Stimulated activated CD4-positive, alpha-beta T cell treated with anti-CD3 and anti-CD28 coated beads, Interleukin-12 subunit alpha, Interleukin-12 subunit beta, amount 100 ng/mL, for 24 hours (primary cell): ENCODE measurements around the gene PEX11B.
"Not testable (repeated sequence)": the region's sequence is repeated elsewhere in the genome, so short reads cannot be mapped to it uniquely, and the experiment has no call there.

Experiments
- DNase-seq, 2 experiments: peaks; one replicate each; pipeline ENCODE4 v3.0.0-alpha.2; 2020; ENCODE audit warnings: low read depth in 2 of 2

The PEX11B gene

DNA sequence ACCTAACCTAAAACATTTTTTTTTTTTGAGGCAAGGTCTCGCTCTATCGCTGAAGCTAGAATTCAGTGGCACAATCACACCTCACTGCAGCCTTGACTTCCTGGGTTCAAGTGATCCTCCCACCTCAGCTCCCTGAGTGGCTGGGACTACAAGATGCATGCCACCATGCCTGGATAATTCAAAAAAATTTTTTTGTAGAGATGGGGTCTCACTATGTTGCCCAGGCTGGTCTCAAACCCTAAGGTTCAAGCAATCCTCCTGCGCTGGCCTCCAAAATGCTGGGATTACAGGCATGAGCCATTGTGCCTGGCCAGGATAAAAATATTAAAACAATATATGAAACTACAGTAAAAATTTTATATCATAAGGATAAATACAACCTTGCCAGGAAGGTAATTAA, 34.4 kb upstream of the PEX11B start:
- no peak for DNase-seq

DNA sequence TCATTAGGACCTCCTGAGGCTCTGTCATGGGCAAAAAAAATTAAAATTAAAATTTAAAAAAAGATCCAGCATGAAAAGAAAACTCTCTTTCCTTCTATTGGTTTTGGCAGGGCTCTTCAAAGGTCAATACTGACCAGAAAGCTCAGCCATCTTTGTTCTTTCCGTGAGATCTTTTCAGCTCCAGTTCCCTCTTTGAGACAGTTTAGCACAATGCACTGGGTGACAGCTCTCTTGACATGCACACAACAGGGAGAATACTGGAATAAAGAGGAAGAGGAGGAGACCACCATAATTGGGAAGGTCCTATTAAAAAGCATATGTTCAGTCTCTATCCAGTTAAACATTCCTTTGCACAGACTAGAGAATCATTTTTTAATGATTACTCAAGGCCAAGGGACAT, 33.0 kb upstream of the PEX11B start:
- DNase-seq: no peak

DNA sequence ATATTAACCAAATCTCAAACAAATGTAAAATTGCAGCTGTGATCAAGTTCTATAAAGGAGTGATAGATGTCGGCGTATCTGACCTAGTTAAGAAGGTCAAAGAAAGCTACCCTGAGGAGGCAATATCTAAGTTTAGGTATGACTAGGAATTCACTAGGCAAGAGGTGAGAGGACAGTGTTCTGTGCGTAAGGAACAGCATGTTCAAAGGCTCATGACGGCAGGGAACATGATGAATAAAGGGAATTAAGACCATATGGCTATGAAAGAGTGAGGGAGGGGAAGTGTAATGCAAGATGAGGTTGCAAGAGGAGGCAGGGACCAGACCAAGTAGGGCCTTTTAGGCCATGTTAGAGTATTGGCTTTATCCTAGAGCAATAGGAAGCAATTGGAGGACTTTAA, 30.7 kb upstream of the PEX11B start:
- no peak for DNase-seq

DNA sequence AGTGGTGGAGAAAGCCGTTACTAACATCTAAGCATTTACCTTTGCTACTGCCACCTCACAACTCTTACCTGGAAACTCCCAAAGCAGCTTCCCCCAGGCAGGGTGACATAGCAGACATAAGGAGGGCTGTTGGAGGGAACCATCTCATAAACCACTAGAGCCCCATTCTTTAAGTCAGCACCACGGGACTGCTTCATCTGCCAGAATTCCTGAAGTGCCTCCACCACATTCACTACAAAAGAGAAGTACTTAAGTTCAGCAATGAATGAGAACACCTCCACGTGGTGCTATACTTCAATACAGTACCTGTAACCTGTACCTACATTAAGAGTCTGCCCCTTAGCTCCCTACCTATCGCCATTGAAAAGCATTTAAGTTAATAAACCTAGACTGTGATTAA, 29.0 kb upstream of the PEX11B start:
- DNase-seq: no peak

DNA sequence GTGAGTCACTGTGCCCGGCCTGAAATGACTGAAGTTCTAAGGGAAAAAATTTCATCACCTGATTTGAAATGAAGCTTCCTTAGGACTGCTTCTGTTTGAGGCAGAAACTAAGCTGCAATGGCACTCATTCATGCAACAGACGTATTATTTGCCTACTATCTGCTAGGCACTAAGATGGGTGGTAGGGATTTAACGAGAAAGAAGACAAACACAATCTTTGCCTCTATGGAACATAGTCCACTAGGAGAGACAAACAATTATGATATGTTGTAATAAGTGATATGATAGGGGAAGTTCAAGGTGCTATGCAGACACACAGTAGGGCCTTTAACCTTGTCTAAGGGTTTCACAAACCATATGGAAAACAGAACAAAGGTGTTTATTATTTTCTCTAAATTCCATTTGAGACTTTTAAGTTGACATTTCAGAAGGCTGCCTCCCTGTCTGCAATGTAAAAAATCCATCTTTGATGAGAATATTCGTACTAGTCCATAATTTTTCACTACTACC, 28.0 kb upstream of the PEX11B start:
- no peak for DNase-seq

DNA sequence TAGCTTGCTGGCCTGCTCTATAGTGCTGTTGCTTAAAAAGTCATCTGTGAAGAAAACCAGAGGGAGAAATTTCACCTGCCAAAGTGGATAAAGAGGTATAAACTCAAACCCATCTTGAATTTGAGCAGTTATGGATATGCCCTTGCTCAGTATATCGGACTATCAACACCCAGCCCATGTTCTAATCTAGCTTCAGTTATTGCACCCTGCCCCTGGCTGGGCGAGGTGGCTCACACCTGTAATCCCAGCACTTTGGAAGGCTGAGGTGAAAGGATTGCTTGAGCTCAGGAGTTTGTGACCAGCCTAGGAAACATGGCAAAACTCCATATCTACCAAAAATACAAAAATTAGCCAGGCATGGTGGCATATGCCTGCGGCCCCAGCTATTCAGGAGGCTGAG, 26.0 kb upstream of the PEX11B start:
- no peak for DNase-seq

DNA sequence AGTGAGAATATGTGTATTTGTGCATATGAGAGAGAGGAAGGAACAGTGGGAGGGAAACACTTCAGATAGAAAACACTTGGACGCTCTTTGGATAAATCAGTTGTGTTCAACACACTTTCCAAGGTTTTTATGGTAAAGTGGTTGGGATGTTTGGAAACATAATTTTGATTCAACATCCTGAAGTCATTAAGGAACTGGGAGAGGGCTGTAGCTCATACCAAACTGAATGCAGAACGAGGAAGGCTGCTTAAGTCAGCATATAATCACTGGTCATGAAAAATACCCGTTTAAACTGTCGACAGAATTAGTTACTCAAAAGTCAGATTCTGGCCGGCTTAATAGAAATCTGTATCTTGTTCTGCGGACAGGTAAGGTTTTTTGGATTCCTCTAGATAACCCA, 24.4 kb upstream of the PEX11B start:
- no peak for DNase-seq

DNA sequence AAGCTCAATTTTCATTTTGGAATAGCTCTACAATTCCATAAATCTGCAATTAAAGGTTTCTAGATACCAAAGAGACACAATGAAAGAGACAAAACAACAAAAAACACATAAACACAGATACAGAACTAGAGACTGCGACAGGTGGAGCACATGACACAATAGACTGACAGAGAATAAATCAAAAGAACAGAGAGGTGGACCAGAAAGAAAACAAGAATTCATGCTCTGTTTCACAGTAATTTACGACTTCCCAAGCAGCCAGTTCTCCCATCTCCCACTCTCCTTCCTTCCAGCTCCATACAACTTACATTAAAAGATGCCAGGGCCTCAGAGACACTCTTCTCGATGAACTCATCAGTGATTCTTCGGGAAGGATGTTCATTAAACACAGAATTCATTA, 23.9 kb upstream of the PEX11B start:
- no peak for DNase-seq

DNA sequence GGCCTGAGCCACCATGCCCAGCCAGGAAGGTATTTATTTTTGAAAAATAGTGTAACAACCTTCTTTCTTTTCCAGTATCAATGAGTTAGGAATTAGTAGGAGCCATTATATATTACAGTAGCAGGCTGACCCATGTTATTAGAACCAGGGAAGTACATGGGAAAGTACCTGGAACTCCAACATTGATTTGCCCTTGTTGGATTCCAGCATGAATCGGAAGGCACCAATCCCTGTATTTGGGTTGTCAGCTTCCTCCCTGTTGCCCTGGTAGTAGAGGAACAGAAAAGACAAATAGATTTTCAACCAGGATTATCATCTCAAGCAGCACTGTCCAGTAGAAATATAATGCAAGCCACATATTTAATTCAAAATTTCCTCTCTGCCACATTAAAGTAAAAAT, 18.9 kb upstream of the PEX11B start:
- DNase-seq: no peak

DNA sequence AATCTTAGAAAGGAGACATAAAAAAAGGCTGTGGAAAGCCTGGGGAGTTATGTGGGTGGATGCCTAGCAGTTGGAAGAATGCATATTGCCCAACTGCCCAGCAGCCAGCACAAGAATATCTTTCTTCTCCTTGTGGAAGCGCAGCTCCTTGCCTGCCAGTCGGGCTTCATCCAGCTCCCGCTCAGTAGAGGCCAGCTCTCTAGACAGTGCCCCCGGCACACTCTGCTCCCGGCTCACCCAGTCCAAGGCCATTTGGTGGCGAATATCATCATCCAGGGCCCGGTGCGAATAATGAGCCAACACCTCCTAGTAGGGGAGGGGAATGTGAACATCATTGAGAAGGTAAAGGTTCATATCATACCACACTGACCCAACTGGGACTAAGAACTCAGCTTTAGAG, 17.7 kb upstream of the PEX11B start:
- DNase-seq: no peak

DNA sequence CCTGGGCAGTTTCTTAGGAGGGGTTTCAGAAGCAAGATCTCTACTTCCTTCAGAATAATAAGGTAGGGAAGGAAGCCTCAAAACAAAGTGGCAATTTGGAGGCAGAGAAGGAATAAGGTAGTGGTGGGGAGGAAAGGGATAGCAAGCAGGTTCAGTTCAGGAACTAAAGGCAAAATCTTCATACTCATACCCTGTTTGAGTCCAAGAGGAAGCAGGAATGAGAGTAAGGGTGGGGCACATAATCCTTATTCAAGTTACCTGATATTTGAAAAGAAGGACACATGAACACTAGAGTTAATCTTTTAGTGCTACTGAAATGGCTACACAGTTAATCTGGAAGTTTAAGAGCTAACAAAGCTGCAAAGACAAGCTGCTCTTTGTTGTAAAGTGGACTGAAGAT, 17.2 kb upstream of the PEX11B start:
- no peak for DNase-seq

DNA sequence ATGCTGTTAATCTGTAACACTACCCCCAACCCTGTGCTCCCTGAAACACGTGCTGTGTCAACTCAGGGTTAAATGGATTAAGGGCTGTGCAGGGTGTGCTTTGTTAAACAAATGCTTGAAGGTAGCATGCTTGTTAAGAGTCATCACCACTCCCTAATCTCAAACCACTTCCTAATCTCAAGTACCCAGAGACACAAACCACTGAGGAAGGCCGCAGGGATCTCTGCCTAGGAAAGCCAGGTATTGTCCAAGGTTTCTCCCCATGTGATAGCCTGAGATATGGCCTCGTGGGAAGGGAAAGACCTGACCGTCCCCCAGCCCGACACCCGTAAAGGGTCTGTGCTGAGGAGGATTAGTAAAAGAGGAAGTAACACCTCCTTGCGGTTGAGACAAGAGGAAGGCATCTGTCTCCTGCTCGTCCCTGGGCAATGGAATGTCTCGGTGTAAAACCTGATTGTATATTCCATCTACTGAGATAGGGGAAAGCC, 14.0 kb upstream of the PEX11B start:
- not testable (repeated sequence) for DNase-seq

DNA sequence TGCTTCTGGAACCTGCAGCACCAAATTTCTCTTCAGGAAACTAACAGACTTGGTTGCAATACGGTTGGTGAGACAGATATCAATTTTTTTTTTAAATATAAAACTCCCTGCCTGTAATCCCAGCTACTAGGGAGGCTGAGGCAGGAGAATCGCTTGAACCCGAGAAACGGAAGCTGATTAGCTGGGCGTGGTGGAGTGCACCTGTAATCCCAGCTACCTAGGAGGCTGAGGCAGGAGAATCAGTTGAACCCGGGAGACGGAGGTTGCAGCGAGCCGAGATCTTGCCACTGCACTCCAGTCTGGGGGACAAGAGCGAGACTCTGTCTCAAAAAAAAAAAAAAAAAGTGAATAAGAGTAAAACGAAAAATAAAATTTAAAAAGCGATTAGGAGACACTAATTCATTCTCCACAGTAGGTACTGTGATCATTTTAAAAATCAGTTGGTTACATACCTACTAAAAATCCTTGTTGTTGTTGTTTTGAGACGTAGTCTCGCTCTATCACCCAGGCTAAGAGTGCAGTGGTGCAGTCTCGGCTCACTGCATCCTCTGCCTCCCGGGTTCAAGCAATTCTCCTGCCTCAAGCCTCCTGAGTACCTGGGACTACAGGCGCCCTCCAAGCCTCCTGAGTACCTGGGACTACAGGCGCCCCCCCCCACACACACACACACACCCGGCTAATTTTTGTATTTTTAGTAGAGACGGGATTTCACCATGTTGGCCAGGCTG, 9.6 kb upstream of the PEX11B start:
- no peak for DNase-seq

DNA sequence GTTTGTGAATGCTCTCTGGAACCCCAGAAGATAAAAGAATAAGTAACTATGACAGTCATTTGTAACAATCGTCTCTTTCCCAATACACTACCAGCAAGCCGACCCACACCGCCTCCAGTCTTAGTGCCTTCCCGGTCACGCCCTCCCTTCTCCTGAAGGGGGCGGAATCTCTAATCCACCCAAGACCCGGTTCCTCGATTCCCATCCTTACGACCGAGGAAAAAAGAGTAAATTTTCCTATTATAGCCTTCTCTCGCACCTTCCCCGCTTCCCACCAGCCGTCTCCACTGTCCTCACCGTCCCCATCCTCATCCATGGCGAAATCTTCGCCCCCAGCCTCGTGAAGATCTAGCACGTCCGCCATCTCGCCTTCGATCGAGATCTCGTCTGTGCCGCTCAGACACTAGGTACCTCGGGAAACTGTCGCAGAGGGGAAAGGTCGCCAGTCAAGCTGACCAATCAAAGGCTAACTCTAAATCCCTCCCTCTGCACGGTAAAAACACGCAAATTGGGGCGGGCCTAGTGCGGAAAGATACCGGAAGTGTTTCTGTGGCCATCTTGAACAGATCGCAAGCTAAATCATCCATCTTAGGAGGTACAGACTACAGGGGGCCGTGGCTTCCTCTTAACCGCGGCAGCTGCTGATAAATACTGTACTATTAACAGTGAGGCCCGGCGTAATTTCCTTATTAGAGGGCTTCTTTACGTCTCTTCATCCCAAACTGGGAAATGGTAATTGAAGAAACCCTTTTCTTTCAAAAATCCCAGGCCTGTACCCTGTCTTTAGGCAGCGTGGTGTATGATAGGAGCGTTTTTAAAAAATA, 8.8 kb upstream of the PEX11B start, which contains the start of gene RBM8A:
TSS of gene RBM8A (minus strand) at position 422 of the 824 bp plus-strand sequence. CDS start at position 364, 58 bp downstream.
- DNase-seq: peak; percentile 88 to 91

DNA sequence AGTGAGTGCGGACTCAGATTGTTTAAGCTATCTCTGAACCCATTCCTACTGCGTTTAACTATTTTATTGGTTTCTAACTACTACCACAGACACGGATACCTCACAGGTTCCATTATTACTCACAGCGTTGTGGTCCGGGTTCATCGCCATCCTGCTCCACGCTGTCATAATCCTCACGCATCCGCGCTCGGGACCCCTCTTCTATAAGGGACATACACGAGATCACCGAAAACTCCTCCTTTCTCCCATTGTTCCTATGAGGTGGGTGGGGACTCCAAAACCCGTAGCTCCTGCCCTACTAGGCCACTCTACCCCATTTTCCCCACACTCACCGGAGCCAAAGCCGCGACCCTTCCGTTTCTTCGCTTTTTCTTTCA, 8.2 kb upstream of the PEX11B start:
- DNase-seq: peak in 1 of 2 experiments; percentile 35

DNA sequence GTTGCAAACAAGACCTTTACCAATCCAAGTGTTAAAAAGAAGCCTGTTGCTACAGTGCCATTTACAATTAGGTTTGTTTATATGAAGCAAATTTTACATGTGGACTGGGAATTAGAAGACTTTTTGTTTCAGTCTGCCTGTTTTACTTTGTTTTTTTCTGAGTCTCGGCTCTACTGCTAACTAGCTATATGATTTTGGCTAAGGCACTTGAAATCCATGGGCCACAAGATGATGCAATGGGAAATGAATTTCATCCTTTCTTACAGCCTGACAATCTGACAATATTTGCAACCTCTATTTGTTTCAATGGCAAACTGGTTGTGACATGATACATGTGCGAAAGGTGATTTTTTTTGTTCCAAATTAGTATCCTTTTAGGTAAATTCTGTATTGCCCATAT, 3.7 kb upstream of the PEX11B start:
- DNase-seq: no peak

DNA sequence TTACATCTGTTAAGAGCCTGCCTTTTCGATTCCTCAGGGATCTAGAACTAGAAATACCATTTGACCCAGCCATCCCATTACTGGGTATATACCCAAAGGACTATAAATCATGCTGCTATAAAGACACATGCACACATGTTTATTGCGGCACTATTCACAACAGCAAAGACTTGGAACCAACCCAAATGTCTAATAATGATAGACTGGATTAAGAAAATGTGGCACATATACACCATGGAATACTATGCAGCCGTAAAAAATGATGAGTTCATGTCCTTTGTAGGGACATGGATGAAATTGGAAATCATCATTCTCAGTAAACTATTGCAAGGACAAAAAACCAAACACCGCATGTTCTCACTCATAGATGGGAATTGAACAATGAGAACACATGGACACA, 1.8 kb upstream of the PEX11B start:
- DNase-seq: not testable (repeated sequence)

DNA sequence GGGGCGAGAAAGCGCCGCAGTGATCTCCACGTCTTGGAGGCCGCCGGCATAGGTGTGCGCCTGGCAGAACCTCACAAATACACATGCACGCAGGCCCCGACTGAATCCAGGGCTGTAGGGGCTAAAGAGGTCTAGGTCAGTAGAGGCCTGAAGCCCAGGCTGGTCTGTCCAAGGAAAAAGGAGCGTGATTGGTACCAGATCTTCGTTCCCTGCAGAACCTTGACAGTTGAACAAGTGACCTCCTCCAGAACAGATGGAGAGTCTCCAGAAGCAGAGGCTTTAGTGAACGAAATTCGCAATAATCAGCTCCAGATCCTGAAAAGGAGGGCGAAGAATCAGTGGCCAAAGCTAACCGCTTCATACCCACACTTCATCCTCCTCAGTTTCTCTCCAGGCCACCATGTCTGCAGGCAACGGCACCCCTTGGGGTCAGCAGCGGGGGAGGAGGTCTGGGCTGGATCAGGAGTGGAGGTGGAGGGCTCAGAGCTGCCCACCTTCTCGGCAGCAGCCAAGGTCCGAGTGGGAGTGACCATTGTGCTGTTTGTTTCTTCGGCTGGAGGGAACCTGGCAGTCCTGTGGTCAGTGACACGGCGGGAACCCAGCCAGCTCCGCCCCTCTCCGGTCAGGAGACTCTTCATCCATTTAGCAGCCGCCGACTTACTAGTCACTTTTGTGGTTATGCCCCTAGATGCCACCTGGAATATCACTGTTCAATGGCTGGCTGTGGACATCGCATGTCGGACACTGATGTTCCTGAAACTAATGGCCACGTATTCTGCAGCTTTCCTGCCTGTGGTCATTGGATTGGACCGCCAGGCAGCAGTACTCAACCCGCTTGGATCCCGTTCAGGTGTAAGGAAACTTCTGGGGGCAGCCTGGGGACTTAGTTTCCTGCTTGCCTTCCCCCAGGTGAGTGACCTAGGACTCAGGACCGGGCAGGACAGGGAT, 749 bp upstream of the PEX11B start:
- DNase-seq: no peak

DNA sequence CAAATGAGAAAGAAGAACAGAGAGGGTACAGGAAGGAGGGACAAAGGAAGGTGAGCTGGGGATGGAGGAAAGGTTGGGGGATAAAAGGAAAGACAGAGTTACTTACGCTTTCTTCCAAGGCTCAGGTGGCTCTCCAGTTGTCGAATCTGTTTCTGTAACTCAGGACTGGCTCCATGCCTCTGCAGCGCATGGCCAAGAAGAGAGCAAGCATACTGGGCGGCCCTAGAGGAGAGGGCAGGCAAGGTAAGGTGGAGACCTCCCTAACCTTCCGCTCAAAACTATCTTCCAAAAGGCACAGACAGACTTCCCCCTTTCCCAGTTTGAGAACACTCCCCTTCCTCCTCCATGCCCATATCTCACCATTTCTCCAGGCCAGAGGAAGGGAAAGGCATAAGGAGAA, 922 bp downstream of the PEX11B start:
- no peak for DNase-seq

DNA sequence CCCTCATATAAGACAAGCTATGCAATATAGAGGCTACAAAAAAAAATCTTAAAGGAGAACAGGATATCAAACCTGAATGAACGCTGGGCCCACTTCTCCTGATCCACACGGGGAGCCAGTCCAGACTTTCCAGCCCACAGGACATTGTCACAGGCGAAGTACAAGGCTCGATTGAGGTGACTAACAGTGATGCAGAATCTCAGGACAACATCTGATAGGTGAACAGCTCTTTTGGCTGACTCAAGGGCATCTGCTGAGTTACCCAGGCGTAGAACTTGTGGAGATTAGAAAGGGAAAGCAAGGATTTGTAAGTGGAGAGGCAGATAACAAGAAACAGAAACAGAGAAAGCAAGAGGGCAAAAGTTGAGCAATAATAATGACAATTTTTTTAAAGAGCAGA, 1.8 kb downstream of the PEX11B start:
- DNase-seq: no peak

DNA sequence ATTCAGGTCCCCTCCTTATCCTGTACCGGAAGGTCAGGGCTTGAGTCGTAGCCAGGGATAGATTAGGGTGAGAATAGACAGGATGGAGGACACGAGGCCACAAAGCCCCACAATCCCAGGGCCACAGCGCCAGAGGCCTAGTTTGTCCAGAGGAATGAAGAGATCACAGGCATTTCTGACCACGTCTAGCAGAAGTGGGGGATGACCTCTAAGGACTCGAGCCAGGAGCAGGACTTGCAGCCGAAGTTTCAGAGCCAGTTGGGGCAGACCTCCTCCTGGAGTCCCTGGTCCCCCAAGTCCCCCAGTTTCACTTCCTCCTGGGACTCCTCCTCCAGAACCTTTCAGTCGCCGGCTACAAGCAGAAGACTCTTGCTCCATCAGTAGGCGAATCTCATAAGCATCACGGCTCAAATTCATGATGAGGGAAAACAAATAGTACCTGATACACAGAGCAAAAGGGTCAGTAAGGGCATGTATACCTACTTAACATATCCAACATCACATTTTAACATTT, 6.3 kb downstream of the PEX11B start:
- DNase-seq: no peak

DNA sequence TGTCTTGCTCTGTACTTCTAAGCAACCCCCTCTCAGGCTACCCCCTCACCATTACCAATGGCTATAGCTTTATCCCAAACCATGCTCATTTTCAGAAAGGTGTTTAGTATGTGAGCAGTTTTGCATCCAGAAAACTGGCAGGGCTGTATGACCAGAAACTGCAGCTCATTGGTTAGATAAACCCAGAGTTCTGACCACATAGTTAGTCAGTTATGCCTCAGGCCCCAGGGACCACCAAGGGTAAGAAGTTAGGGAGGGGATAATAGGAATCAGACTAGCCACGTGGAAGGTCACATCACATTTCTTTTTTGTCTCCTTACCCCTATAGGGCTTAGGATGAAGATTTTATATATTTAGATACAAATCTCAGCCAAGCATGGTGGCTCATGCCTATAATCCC, 9.9 kb downstream of the PEX11B start:
- DNase-seq: no peak
